HCT116 (cell line): Measurements from ENCODE around the gene CRLF3. TPM values are rescaled to one million over a fixed set of nuclear protein-coding genes. Genes with fewer than 3 reads are reported as not detected.

Experiments
- ATAC-seq: fragments of 200-7000 bp; cut with Tn5 transposase; 2 replicates; pipeline ENCODE4 v1.9.1; 2020; ENCODE audit warnings: mild to moderate bottlenecking, moderate library complexity
- BruUV-seq: library from RNA; stranded (reverse); fragments of 400-500 nt; replicated peaks from 2 replicates; lab custom pipeline; 2021; lab: Mats Ljungman, UMichigan
- CTCF ChIA-PET: fragments of 300-600 bp; sonication (Branson Sonifier 250); formaldehyde crosslinking; loops from one replicate; lab custom pipeline; 2021; ENCODE audit warnings: antibody characterized with exemption; lab: Charles Lee
- POLR2A ChIA-PET: fragments of 300-600, 350-600 bp; sonication (Branson Sonifier 250); formaldehyde crosslinking; loops from one replicate; lab custom pipeline; 2021; ENCODE audit warnings: antibody characterized with exemption; lab: Charles Lee
- RAD21 ChIA-PET, 2 experiments: fragments of 300-600 bp; sonication (Branson Sonifier 250); formaldehyde crosslinking; loops; one replicate each; lab custom pipeline; 2023; ENCODE audit warnings: low total read pairs in 2 of 2; ENCODE audit not compliant: uncharacterized antibody in 2 of 2, unreplicated experiment in 2 of 2, low non-redundant PET in 1 of 2; lab: Charles Lee
- DNase-seq: peaks from one replicate; pipeline ENCODE4 v3.0.0-alpha.2; 2010; ENCODE audit warnings: low read depth, low spot score
- H2AFZ ChIP-seq: fragments of 200-600 bp; shearing (Covaris generic), sonication (generic); 2 replicates; pipeline ENCODE4 v1.6.1; 2017; ENCODE audit warnings: low read depth, mixed run types, mixed read lengths, antibody characterized with exemption, low read length; ENCODE audit not compliant: poor library complexity, severe bottlenecking
- H3K27ac ChIP-seq: 2 replicates; pipeline ENCODE4 v1.5.1; 2012; ENCODE audit warnings: low read depth, low read length
- H3K27me3 ChIP-seq: fragments of 200-600 bp; sonication (generic); 2 replicates; pipeline ENCODE4 v1.6.1; 2016; ENCODE audit warnings: mixed run types, low read length, mixed read lengths; ENCODE audit not compliant: insufficient read depth
- H3K36me3 ChIP-seq, 2 experiments: fragments of 200-500 bp in 1 of 2; fragments of 200-600 bp in 1 of 2; sonication (Bioruptor generic) in 1 of 2; sonication (generic) in 1 of 2; 2 replicates each; pipeline versions ENCODE4 v1.5.1 to v1.6.1; 2014 to 2016; ENCODE audit warnings: low read length in 2 of 2, inconsistent platforms in 1 of 2, mixed read lengths in 1 of 2, mixed run types in 1 of 2; ENCODE audit not compliant: insufficient read depth in 2 of 2, control insufficient read depth in 1 of 2
- H3K4me1 ChIP-seq, 2 experiments: fragments of 200-600 bp in 1 of 2; sonication (generic) in 1 of 2; 2 replicates each; pipeline versions ENCODE4 v1.5.1 to v1.6.1; 2012 to 2017; ENCODE audit warnings: low read length in 2 of 2, inconsistent platforms in 1 of 2, mild to moderate bottlenecking in 1 of 2, mixed read lengths in 1 of 2, mixed run types in 1 of 2, moderate library complexity in 1 of 2; ENCODE audit not compliant: insufficient read depth in 2 of 2, control insufficient read depth in 1 of 2
- H3K4me2 ChIP-seq: fragments of 200-600 bp; sonication (generic); 2 replicates; pipeline ENCODE4 v1.6.1; 2017; ENCODE audit warnings: mixed run types, low read length, mixed read lengths
- H3K4me3 ChIP-seq, 2 experiments: fragments of 200-600 bp in 1 of 2; sonication (generic) in 1 of 2; replicated peaks in 1 of 2; 2 replicates each; pipeline ENCODE4 v1.5.1; 2011 to 2016; ENCODE audit warnings: low read length in 2 of 2, control low read depth in 1 of 2, low read depth in 1 of 2, mild to moderate bottlenecking in 1 of 2, mixed read lengths in 1 of 2, mixed run types in 1 of 2
- H3K79me2 ChIP-seq: fragments of 200-600 bp; sonication (generic); 2 replicates; pipeline ENCODE4 v1.6.1; 2017; ENCODE audit warnings: mild to moderate bottlenecking, mixed run types, low read length, moderate library complexity, mixed read lengths; ENCODE audit not compliant: insufficient read depth
- H3K9ac ChIP-seq: fragments of 200-600 bp; sonication (generic); 2 replicates; pipeline ENCODE4 v1.6.1; 2016; ENCODE audit warnings: low read length, mixed read lengths
- H3K9me2 ChIP-seq: fragments of 200-600 bp; sonication (generic), shearing (Covaris generic); 2 replicates; pipeline ENCODE4 v1.6.1; 2017; ENCODE audit warnings: mixed run types, mild to moderate bottlenecking, moderate library complexity; ENCODE audit not compliant: insufficient read depth
- H3K9me3 ChIP-seq, 2 experiments: fragments of 200-500 bp in 1 of 2; fragments of 200-600 bp in 1 of 2; sonication (Bioruptor generic) in 1 of 2; sonication (generic) in 1 of 2; 2 replicates each; pipeline ENCODE4 v1.6.1; 2014 to 2017; ENCODE audit warnings: low read length in 2 of 2, mixed read lengths in 2 of 2, inconsistent platforms in 1 of 2, low read depth in 1 of 2, mild to moderate bottlenecking in 1 of 2, mixed run types in 1 of 2, moderate library complexity in 1 of 2; ENCODE audit not compliant: control insufficient read depth in 1 of 2, insufficient read depth in 1 of 2
- H4K20me1 ChIP-seq: fragments of 200-600 bp; sonication (generic), shearing (Covaris generic); 2 replicates; pipeline ENCODE4 v1.6.1; 2017; ENCODE audit warnings: mixed run types, mild to moderate bottlenecking, moderate library complexity; ENCODE audit not compliant: insufficient read depth
- CBX3 ChIP-seq: IDR thresholded peaks from 2 replicates; pipeline ENCODE4 v1.6.1; 2012; ENCODE audit warnings: low read depth
- EGR1 ChIP-seq: IDR thresholded peaks from 2 replicates; pipeline ENCODE4 v1.6.1; 2012; ENCODE audit warnings: low read depth
- EZH2phosphoT487 ChIP-seq: fragments of 200-600 bp; IDR thresholded peaks from 2 replicates; pipeline ENCODE4 v1.6.1; 2018; ENCODE audit warnings: antibody characterized with exemption, borderline replicate concordance
- POLR2A ChIP-seq: IDR thresholded peaks from 2 replicates; pipeline ENCODE4 v1.7.0; 2011; ENCODE audit warnings: borderline replicate concordance; ENCODE audit not compliant: insufficient read depth, insufficient read length; ENCODE audit errors: extremely low read depth
- POLR2AphosphoS5 ChIP-seq: IDR thresholded peaks from 2 replicates; pipeline ENCODE4 v1.6.1; 2011; ENCODE audit warnings: mild to moderate bottlenecking, low read depth, low read length, moderate library complexity
- RAD21 ChIP-seq: IDR thresholded peaks from 2 replicates; pipeline ENCODE4 v1.6.1; 2012; ENCODE audit warnings: low read depth, mild to moderate bottlenecking
- TCF7L2 ChIP-seq: IDR thresholded peaks from 2 replicates; pipeline ENCODE4 v1.7.0; 2011; ENCODE audit warnings: borderline replicate concordance, inconsistent platforms; ENCODE audit not compliant: insufficient read depth, insufficient read length; ENCODE audit errors: extremely low read depth
- ZNF274 ChIP-seq: fragments of 200-500 bp; sonication (Bioruptor generic); IDR thresholded peaks from 2 replicates; pipeline ENCODE4 v1.6.1; 2014; ENCODE audit warnings: mild to moderate bottlenecking, low read depth, low read length, inconsistent platforms
- intact Hi-C: fragments of 100-400 bp; cut with micrococcal nuclease; formaldehyde crosslinking; loops from 2 replicates; pipeline ENCODE4 v1.10.0; 2022
- total RNA-seq: library from RNA; stranded (reverse); gene quantifications from one replicate; pipeline ENCODE4 v1.2.1, GENCODE V29; 2021; ENCODE audit not compliant: unreplicated experiment
- TF ChIP-seq, protein P1 (sequence below): IDR thresholded peaks from 2 replicates; pipeline ENCODE4 v1.6.1; 2012
- TF ChIP-seq, protein P2 (sequence below): IDR thresholded peaks from 2 replicates; pipeline ENCODE4 v1.6.1; 2012; ENCODE audit warnings: low read depth

Gene CRLF3
- total RNA-seq, 1 experiment from 2014 or later = 32.4 TPM

DNA sequence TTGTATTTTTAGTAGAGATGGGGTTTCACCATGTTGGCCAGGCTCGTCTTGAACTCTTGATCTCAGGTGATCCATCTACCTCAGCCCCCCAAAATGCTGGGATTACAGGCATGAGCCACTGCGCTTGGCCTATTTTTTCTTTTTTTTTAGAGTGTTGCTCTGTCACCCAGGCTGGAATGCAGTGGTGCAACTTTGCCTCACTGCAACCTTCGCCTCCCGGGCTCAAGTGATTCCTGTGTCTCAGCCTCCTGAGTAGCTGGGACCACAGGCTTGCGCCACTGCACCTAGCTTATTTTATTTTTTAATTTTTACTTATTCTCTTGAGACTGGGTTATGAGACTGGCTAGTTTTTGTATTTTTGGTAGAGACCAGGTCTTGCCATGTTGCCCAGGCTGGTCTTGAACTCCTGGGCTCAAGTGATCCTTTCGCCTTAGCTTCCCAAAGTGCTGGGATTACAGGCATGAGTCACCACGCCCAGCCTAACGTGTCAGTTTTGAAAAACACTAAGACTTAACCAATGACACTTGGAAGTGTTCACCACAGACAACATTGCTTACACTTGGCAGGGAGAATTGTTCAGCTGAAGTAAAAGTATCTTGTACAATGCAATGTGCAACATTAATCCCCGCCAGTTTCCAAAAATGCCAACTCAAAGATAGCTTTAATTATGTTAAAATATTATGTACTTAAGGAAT lies 34.2 kb upstream of the CRLF3 start:
- ATAC-seq (no peak), DNase-seq (no peak)
- ChIA-PET RAD21 (no interaction called here), POLR2A (no interaction called here)
- Histone ChIP-seq H3K9me2 (no peaks in the 10 kb centered on the region), H2AFZ (no peak overlapping the region), H3K79me2 (no peaks in the 10 kb centered on the region), H3K4me3 (no peak overlapping the region), H3K36me3 (peaks cover 18 to 19% of the 10 kb centered on the region in 2 experiments), H3K9ac (no peak overlapping the region), H3K4me2 (no peak overlapping the region), H3K27me3 (no peaks in the 10 kb centered on the region)
- intact Hi-C loops = no loop called here
- no TSS peak for BruUV-seq
- TF ChIP-seq POLR2AphosphoS5 (no peak), EZH2phosphoT487 (no peak), EGR1 (no peak), ZNF274 (no peak), POLR2A (no peak), TCF7L2 (no peak), CBX3 (no peak), RAD21 (no peak)
- TF ChIP-seq, protein P1, sequence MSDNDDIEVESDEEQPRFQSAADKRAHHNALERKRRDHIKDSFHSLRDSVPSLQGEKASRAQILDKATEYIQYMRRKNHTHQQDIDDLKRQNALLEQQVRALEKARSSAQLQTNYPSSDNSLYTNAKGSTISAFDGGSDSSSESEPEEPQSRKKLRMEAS = no peak
- TF ChIP-seq, protein P2, sequence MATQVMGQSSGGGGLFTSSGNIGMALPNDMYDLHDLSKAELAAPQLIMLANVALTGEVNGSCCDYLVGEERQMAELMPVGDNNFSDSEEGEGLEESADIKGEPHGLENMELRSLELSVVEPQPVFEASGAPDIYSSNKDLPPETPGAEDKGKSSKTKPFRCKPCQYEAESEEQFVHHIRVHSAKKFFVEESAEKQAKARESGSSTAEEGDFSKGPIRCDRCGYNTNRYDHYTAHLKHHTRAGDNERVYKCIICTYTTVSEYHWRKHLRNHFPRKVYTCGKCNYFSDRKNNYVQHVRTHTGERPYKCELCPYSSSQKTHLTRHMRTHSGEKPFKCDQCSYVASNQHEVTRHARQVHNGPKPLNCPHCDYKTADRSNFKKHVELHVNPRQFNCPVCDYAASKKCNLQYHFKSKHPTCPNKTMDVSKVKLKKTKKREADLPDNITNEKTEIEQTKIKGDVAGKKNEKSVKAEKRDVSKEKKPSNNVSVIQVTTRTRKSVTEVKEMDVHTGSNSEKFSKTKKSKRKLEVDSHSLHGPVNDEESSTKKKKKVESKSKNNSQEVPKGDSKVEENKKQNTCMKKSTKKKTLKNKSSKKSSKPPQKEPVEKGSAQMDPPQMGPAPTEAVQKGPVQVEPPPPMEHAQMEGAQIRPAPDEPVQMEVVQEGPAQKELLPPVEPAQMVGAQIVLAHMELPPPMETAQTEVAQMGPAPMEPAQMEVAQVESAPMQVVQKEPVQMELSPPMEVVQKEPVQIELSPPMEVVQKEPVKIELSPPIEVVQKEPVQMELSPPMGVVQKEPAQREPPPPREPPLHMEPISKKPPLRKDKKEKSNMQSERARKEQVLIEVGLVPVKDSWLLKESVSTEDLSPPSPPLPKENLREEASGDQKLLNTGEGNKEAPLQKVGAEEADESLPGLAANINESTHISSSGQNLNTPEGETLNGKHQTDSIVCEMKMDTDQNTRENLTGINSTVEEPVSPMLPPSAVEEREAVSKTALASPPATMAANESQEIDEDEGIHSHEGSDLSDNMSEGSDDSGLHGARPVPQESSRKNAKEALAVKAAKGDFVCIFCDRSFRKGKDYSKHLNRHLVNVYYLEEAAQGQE = no peak
- TF ChIP-seq, all 23 proteins: peak for 0
- CTCF ChIA-PET = no interaction called here
- Histone ChIP-seq H3K4me1 (no peaks in the 10 kb centered on the region), H3K27ac (no peak overlapping the region), H3K9me3 (no peaks in the 10 kb centered on the region), H4K20me1 (no peaks in the 10 kb centered on the region)
